NCI-H446 treated with DMSO at 0.1 percent for 48 hours (cell line): ENCODE data around the gene NEDD4L.

Experiments used
- DNase-seq: peaks from one replicate; lab custom pipeline; 2025; lab: John Stamatoyannopoulos, UW

Gene NEDD4L

DNA sequence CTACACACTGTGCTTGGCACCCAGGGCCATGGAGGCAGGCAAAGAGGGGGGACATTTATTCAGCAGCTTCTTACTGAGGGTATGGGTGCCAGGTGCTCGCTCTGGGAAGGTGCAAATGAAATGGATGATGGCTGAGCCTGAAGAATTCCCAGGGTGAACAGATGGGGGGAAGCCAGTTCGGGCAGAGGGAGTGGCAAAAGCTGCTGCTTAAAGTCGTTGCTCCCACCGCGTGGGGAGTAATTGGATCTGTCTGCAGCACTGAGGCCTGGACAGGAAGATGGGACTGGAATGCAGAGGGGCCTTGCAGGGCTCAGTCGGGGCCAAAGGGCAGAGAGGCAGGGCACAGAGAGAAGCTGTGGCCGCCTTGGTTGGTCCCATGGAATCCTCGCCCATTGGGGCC, 51.2 kb downstream of the NEDD4L start:
- DNase-seq: no peak

DNA sequence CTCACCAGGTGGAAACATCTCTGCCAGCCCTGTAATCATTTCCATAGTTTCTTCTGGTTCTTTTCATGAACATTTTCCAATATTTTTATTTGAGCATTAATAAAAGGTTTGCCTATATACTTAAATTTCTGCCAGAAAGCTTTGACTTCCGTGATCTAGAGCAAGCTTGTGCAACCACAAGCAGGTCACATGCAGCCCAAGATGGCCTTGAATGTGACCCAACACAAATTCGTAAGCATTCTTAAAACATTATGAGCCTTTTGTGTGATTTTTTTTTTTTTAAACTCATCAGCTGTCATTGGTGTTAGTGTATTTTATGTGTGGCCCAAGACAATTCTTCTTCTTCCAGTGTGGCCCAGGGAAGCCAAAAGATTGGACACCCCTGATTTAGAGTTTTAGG, 51.6 kb downstream of the NEDD4L start:
- DNase-seq: no peak

- no peak for DNase-seq
These were observed 52.6 kb downstream of the NEDD4L start for GRCh38 chr18:58096658-58097057.

DNA sequence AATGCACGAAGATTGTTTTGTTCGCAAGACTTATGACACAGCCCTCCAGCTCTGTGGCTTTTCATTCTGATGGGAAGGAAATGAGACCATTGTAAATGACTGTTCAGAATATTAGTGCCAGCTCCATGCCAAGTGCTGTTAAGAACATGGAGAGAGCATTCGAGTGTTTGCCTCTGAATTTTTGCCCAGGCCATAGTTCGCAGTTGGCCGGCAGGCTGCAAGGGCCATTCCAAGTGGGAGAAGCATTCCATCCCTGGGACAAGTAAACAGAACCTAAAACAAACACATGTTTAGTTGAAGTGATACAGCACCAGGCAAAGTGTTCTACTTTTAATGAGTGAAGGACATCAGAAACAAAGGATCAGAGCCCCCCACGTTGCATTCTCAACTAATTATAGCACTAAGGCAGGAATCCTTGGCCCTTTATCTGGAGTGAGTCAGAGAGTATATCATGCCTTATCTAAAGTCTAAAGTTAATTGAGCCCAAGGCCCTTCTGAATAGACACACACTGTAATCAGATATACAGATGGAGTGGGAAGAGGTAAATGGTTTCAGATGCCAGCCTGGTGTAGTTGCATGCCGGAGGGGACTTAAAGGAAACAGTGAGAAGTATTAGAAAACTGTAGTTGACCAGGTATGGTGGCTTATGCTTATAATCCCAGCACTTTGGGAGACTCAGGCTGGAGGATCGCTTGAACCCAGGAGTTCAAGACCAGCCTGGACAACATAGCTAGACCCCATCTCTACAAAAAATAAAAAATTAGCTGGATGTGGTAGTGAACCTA, 53.3 kb downstream of the NEDD4L start:
- DNase-seq: no peak

DNA sequence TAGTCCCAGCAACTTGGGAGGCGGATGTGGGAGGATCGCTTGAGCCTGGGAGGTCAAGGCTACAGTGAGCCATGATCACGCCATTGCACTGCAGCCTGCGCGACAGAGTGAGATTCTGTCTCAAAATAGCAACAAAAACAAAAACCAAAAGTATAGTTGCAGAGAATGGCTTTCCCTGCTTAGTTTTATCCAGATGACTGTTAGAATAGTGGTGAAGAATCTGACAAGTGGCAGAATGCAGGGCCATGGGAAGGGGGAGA, 53.8 kb downstream of the NEDD4L start:
- DNase-seq: no peak

DNA sequence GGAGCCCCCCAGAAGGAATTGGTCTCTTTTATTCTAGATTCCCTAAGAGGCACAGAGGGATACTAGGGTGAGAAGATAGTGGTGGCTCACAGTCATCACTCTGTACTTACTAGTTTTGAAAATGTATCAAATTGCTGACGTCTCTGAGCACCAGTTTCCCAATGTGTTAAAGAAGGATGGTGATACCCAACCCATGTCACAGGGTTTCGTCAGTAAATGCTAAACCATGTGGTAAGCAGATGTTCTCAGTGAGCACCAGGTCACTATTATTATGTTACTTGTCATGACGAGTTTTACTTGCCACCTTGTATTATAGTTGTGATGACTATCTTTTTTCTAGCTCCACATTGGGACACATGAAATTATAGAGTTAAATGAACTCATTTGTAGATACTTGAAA, 54.7 kb downstream of the NEDD4L start:
- no peak for DNase-seq

DNA sequence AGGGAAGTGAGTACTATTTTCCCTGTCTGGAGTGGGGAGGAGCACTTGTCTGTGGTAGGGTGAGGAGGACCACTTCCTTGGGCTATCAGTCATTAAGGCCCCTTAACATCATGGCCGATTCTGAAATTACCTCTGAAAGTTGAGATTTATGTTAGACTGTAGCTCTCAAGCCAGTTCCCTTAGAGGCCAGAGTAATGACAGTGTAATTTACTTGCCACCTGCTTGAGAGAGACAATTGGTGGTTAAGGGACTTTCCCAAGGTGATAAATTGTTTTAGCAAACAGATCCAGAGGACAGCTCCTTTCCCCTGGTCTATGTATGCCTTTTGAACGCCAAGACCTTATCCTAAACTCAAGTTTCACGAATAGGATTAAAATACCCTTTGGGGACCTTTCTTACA, 56.1 kb downstream of the NEDD4L start:
- DNase-seq: no peak

GRCh38 chr18:58101291-58101794, 57.3 kb downstream of the NEDD4L start:
- DNase-seq: no peak

DNA sequence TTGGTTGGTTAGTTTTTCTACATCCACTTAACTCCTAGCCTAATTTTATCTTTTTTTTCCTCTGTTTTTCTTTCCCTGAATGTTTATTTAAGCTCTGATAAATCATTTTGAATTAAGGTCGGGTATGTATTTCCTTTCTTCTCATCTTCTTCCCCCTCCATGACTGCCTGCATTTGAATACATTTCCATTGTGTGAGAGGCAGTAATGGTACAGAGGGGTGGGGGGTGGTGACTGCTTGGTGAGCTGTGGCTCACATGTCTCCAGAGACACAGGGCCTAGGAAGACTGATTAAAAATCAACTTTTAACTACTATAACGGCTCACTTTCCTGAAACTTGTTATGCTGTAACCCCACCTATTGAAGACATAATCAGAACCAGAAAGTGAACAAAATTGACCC, 58.0 kb downstream of the NEDD4L start:
- no peak for DNase-seq

- no peak for DNase-seq
These were observed 58.8 kb downstream of the NEDD4L start for GRCh38 chr18:58102875-58103274.

DNA sequence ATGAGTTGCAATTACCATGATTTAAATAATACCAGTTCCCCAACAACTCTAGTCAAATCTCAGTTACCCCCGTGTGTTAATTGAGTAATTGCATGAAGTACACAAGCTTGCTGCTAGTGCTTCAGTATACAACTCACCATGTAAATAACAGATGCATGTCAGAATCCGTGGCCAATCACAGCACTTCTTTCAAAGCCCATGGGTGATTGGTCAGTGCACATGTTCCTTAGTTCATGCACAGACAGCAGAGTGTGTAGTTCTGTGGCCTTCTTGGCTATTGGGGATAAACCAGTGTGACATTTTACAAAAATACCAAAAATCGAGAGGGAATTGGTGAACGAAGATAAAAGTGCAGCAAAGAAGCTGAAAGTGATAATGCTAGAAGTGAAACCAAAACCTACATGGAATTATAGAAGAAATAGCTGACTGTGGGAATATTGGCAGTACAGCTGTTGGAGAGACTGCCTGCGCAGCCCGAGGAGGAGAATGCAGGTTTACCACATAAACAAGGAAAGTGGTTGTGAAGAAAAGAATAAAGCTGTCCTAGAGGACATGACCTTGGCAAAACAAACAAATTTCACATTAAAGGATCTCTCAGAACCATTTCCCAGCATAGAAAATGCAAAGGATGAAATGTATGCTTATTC, 59.4 kb downstream of the NEDD4L start:
- no peak for DNase-seq

- no peak for DNase-seq
These were observed 60.1 kb downstream of the NEDD4L start for GRCh38 chr18:58104096-58104495.

DNA sequence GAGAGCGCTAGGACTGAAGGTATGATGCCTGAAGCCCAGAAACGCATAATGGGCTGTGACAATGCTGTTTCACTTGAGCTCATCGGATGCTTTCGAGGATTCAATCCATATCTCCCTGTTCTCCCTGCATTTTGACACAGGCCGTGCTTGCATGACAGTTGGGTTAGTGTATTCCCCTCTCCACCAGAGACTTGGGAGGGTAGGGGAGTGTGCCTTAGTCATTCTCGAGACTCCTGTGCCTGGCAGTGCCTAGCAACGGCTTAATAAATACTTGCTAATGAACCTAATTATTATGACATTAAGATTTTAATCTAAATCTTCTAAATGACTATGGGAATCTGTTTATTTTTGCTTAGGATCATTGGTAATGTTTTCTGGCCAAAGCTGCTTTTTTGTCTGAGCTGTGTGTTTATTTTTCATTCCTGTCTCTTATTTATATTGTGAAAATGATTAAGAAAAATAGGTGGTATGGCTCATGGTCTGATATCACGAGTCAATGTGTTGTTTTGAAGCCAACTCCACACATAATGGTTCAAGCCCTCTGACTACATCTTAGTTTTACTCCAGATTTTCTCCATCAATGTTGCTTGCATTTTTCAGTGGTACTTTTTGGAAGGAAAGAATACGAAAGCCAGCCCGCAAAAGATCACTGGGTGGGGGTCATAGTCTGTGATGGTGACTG, 61.3 kb downstream of the NEDD4L start:
- DNase-seq: no peak

DNA sequence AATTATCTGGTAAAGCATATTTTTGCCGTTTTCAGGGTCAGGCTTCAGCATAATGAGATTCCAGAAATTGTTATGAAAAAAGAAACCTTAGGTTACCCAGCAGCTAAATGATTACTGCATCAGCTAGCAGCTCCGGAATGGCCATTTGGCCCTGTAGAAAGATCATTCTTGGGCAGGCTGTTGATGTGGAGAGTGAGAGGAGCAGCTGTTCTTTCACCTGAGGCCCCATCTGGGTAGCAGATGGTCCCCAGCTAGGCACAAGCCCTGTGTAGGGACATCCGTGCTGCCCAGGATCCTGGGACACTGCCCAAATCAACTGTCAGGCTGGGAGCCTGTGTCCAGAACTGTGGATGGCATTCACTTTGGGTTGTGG, 61.8 kb downstream of the NEDD4L start:
- DNase-seq: peak; percentile 15

DNA sequence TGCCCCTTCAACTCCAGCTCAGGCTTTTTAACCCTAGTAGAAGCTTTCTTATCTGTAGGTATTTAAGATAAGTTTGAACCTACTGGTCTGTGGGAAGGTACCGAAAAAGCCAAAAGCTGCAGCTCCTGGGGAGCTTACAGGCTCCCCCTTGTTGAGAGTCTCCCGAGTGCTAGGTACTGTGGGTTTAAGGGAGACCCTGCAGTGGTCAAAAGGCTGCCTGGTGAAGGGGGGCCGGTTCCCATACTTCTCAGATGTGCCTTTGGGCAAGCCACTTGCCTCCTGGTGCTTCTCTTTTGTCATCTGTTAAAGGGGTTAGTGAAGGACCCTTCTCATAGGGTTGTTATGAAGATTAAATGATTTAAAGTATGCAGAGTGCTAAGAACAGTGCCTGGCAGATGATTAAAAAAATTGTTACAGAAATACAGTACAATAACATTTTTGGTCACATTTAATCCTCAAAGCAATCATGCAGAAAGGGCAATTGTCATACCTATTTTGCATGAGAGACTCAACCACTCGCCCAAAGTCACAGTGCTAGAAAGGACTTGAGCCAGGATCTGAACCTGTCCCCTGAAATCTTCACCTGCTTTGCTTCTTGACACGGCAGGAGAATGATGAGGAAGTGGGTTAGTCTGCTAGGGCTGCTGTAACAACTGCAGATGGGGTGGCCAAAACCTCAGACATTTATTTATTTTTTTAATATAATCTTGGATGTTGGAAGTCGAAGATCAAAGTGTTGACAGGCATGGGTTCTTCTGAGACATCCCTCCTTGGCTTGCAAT, 62.5 kb downstream of the NEDD4L start:
- DNase-seq: no peak

- DNase-seq: no peak
These were observed 65.2 kb downstream of the NEDD4L start for GRCh38 chr18:58109256-58109655.

- no peak for DNase-seq
These were observed 66.4 kb downstream of the NEDD4L start for GRCh38 chr18:58110398-58110797.

- no peak for DNase-seq
These were observed 68.1 kb downstream of the NEDD4L start for GRCh38 chr18:58112174-58112573.

DNA sequence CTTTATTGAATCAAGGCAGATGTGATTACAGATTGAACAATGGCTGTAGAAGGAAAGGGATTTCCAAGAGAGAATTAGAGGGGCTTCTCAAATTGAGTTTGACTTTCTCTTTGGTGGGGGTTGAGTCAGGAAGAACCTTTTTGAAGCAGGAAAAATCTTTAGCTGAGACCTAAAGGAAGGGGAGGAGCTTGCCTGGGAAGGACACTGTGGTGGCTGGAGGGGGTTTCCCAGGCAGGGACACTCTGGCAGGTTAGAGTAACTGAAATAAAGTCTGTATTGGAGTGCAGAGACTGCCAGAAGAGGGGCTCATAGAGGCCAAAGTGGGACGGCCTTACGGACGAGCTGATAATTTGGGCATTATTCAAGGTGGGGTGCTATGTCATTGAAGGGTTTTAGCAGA, 69.3 kb downstream of the NEDD4L start:
- DNase-seq: no peak

GRCh38 chr18:58114766-58115165, 70.7 kb downstream of the NEDD4L start:
- DNase-seq: no peak

- no peak for DNase-seq
These were observed 72.8 kb downstream of the NEDD4L start for GRCh38 chr18:58116818-58117217.

DNA sequence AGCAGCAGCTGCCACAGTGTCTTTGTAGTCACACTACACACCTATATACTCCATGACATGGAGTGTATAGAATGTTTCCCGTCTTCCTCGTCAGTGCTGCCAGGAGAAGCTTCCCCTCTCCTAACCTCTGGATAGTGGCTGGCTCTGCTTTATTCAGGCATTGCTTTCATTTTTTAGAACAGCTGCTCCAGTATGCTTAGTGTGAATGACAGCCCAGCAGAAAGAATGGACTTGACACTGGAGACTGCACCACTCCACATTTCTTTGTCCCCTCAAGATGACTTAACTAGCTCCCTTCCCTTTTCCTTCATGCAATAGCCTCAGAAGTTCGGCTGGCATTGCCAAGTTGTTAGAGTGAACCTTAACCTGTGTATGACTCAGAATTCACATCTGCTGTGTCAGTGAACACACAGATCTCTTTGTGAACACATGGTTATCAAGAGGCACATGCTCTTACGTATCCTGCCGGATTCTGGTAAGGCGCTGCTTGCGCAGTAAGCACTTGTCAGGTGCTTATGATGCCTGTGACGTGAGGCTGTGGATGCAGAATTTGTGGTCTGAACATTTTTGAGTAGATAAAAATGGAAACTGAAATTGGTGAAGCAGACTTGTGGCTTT, 73.9 kb downstream of the NEDD4L start:
- DNase-seq: peak; percentile 2
